OCI-LY3 (cell line): ENCODE measurements around the gene MYLK.

Experiments used
- EZH2phosphoT487 ChIP-seq: fragments of 200-600 bp; shearing (Covaris generic); IDR thresholded peaks from 2 replicates; pipeline ENCODE4 v1.6.1; 2018; ENCODE audit warnings: antibody characterized with exemption, mixed run types, low read depth
- TF ChIP-seq, protein P1 (sequence below): fragments of 200-600, 300-600 bp; sonication (generic); IDR thresholded peaks from 2 replicates; pipeline ENCODE4 v1.5.1; 2014; ENCODE audit warnings: antibody characterized with exemption, low read length, low read depth

DNA sequence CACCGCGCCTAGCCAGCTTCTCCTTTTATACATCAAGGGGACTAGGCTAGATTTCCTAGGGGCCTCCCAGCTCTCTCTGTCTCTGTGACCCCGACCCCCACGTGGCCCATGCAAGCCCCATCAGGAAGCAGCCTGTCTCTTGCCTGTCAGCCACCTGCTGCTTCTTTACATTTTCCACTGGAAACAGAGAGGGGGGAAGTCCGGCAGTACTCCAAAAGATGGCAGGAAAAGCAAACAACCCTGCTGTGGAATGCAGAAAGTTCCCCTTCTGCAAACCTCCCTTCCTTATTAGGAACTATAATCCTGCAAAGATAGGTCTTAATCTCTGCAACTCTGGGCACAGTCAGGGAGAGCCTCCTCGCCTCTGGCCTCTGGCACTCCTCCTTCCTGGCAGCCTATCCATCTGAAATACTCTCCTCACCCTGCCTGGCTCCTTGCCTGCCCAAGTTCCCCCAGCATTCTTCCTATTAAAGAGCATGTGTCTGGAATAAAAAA lies 251.9 kb downstream of the MYLK start:
- TF ChIP-seq, protein P1, sequence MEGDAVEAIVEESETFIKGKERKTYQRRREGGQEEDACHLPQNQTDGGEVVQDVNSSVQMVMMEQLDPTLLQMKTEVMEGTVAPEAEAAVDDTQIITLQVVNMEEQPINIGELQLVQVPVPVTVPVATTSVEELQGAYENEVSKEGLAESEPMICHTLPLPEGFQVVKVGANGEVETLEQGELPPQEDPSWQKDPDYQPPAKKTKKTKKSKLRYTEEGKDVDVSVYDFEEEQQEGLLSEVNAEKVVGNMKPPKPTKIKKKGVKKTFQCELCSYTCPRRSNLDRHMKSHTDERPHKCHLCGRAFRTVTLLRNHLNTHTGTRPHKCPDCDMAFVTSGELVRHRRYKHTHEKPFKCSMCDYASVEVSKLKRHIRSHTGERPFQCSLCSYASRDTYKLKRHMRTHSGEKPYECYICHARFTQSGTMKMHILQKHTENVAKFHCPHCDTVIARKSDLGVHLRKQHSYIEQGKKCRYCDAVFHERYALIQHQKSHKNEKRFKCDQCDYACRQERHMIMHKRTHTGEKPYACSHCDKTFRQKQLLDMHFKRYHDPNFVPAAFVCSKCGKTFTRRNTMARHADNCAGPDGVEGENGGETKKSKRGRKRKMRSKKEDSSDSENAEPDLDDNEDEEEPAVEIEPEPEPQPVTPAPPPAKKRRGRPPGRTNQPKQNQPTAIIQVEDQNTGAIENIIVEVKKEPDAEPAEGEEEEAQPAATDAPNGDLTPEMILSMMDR: no peak
- TF ChIP-seq EZH2phosphoT487: no peak
